Epithelial cell of esophagus (primary cell): Measurements from ENCODE around the gene TM9SF2.

ENCODE experiments used
- DNase-seq: peaks from one replicate; pipeline ENCODE4 v3.0.0; 2010; ENCODE audit warnings: low read depth
- H3K4me3 ChIP-seq: 2 replicates; pipeline ENCODE4 v1.5.1; 2011; ENCODE audit warnings: mild to moderate bottlenecking, low read length, control low read depth
- TF ChIP-seq, protein P1 (sequence below): IDR thresholded peaks from 2 replicates; pipeline ENCODE4 v1.5.1; 2011; ENCODE audit warnings: low read depth, mild to moderate bottlenecking, low read length, control low read depth, inconsistent platforms; ENCODE audit not compliant: insufficient read depth; ENCODE audit errors: missing control alignments

Gene TM9SF2

DNA sequence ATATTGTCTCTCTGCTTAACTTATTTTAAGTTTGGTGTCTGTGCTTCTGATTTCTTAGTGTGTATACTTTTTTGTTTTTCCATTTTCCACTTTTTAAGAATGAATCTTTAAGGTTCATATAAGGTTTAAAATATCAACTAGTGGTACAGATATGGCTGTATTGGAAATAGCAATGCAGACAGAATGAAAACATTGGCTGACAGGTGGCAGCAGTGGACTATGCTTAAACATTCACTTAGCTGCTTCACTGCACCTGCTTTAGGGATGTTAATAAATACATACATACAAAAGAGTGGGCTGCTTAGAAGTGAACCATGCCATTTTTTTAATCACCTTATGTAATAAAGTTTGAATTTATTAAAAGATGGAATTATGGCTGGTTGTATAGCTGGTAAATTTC, 27.3 kb downstream of the TM9SF2 start:
- no peak for DNase-seq

GRCh38 chr13:99536023-99536422, 34.8 kb downstream of the TM9SF2 start:
- H3K4me3 ChIP-seq = no peak overlapping the region
- TF ChIP-seq, protein P1, sequence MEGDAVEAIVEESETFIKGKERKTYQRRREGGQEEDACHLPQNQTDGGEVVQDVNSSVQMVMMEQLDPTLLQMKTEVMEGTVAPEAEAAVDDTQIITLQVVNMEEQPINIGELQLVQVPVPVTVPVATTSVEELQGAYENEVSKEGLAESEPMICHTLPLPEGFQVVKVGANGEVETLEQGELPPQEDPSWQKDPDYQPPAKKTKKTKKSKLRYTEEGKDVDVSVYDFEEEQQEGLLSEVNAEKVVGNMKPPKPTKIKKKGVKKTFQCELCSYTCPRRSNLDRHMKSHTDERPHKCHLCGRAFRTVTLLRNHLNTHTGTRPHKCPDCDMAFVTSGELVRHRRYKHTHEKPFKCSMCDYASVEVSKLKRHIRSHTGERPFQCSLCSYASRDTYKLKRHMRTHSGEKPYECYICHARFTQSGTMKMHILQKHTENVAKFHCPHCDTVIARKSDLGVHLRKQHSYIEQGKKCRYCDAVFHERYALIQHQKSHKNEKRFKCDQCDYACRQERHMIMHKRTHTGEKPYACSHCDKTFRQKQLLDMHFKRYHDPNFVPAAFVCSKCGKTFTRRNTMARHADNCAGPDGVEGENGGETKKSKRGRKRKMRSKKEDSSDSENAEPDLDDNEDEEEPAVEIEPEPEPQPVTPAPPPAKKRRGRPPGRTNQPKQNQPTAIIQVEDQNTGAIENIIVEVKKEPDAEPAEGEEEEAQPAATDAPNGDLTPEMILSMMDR = no peak
- DNase-seq = no peak

More for the DNA sequence above, 27.3 kb downstream of the TM9SF2 start:
- TF ChIP-seq, protein P1 = peak; percentile 34
- no peak overlapping the region for H3K4me3 ChIP-seq

- DNase-seq = no peak
- H3K4me3 ChIP-seq = no peak overlapping the region
Measured at GRCh38 chr13:99540530-99540929, 39.3 kb downstream of the TM9SF2 start.

GRCh38 chr13:99542788-99543406, 41.6 kb downstream of the TM9SF2 start:
- DNase-seq = no peak
- no peak overlapping the region for H3K4me3 ChIP-seq
- TF ChIP-seq, protein P1 = no peak

More at GRCh38 chr13:99540530-99540929, 39.3 kb downstream of the TM9SF2 start:
- TF ChIP-seq, protein P1 = no peak

DNA sequence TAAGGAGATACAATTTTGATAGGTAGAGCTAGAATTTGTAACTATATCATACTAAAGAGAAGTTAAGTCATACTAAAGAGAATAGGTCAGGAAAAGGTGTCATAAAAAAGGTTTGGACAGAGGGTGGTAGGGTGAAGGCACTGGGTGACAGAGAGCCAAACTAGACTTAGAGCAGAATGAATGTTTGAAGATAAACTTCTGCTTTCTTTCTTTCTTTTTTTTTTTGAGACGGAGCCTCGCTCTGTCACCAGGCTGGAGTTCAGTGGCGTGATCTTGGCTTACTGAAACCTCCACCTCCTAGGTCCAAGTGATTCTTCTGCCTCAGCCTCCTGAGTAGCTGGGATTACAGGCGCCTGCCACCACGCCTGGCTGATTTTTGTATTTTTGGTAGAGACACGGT, 44.1 kb downstream of the TM9SF2 start:
- DNase-seq = no peak
- no peak overlapping the region for H3K4me3 ChIP-seq
- TF ChIP-seq, protein P1 = no peak

- H3K4me3 ChIP-seq = no peak overlapping the region
- peak; percentile 78 for DNase-seq
- TF ChIP-seq, protein P1 = no peak
Measured at GRCh38 chr13:99545979-99546378, 44.7 kb downstream of the TM9SF2 start.

- H3K4me3 ChIP-seq = no peak overlapping the region
- TF ChIP-seq, protein P1 = no peak
- no peak for DNase-seq
Measured at GRCh38 chr13:99546878-99547277, 45.6 kb downstream of the TM9SF2 start.
